Effector CD8-positive, alpha-beta T cell (primary cell): ENCODE measurements around the gene NAXE.
"Not testable (repeated sequence)": the region's sequence is repeated elsewhere in the genome, so short reads cannot be mapped to it uniquely, and the experiment has no call there.

Experiments used
- DNase-seq: peaks from one replicate; lab custom pipeline; 2025; lab: John Stamatoyannopoulos, UW

Gene NAXE

GRCh38 chr1:156593661-156593989, 2.0 kb downstream of the NAXE start:
- DNase-seq: no peak

- DNase-seq: no peak
Measured at GRCh38 chr1:156594190-156594589, 2.6 kb downstream of the NAXE start.

DNA sequence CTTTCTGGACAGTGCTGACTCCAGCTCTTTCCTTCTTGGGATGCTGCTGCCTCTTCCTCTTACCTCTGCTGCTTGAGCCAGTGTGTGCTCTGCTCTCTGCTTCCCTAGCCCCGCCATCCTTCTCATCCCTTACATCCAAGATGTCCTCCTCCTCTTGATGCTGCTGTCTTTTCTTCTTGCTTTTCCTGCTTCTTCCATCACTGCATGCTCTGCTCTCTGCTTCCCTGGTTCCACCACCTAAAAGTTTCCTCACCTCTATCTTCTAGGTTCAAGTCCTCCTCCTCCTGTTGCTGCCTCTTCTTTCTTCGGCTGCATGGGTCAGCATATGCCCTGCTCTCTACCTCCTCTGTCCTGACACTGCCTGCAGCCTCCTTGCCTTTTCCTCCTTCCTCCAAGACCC, 3.4 kb downstream of the NAXE start:
- DNase-seq: no peak

GRCh38 chr1:156596426-156596825, 4.8 kb downstream of the NAXE start:
- DNase-seq: no peak

- DNase-seq: no peak
Measured at GRCh38 chr1:156598125-156598524, 6.5 kb downstream of the NAXE start.

DNA sequence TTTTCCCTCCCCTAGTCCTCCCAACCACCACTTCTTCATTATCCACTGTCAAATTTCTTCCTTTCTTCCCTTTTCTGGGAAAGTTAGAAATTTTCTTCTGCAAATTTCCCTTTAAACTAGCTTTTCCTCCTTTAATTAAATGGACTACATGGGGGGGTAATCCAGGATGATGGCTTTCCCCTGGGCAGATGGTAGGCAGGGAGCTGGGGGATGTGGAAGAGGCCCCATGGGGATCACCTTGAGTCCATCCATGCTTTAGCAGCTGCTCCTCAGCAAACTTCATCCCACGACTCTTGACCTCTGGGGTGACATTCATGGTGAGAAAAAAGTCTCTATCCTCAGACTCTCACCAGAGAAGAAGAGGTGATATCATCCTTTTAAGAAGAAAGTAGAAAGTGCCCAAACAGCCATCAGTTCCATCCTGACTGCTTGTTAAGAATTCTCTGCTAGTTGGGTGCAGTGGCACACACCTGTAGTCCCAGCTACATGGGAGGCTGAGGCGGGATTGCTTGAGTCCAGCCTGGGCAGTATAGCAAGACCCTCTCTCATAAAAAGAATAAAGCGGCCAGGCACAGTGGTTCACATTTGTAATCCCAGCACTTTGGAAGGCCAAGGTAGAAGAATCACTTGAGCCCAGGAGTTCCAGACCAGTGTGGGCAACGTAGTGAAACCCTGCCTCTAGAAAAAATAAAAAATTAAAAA, 7.3 kb downstream of the NAXE start:
- DNase-seq: no peak

- DNase-seq: no peak
Measured at GRCh38 chr1:156599811-156600210, 8.2 kb downstream of the NAXE start.

GRCh38 chr1:156600733-156601121, 9.2 kb downstream of the NAXE start:
- no peak for DNase-seq

DNA sequence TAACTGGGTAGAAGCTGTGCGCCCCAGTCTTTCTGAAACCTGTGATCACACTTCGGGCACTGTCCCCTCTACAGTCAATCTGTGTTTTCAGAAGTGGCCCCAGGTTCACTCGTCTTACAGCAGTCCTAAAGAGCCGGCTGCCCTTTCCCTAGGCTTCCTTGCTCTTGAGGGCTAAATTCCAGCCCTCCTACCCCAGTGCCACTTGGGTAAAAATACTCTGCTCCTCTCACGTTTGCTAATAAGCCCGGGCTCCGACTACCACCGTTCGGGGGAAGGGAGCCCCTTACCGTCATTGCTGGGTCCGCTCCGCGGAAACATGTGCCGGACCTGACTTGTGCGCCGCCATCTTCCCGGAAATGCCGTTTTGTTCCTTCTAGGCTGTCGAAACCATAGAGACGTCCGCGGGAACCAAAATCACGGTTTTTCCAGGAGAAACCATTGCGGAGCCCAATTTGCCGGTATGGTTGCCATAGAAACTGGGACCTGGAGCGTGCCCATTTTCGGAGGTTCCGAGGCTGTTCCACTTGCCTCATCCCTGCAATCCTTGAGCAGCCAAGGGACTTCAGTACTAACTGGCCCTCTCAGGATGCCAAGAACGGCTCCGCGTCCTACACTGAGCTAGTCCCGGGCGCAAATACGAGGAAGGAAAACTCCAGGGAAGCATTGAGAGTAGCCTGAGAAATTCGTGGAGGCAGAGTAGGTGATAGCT, 9.7 kb downstream of the NAXE start, which contains the start of gene GPATCH4:
GPATCH4 (minus strand) TSS at position 358 of the 709 bp plus-strand sequence.
- DNase-seq: peak; percentile 63

DNA sequence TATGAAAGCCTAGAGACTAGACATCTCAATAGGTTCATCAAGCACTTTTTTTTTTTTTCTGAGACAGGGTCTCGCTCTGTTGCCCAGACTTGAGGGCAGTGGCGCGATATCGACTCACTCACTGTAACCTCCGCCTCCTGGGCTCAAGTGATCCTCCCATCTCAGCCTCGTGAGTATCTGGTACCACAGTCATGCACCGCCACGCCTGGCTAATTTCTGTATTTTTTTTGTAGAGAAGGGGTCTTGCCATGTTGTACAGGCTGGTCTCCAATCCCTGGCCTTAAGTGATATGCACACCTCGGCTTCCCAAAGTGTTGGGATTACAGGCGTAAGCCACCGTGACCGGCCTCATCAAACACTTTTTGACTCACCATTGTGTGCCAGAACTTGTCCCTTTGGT, 10.3 kb downstream of the NAXE start:
- no peak for DNase-seq

DNA sequence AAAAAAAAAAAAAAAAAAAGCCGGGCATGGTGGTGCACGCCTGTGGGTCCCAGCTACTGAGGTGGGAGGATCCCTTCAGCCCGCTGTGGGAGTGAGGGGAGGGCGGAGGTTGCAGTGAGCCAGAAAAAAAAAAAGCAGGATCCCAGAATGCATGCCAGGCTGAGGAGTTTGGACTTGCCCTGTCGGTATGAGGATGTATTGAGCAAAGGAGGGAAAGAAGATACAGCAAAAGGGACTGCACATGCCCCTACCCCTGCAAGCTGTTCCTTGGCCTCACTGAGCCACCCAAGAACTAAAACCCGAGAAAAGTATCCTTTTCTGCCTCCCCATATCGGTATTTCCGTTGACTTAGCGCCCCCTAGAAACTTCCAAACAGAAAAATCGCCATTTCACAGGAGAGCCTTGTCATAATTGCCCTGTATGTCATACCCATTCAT, 11.0 kb downstream of the NAXE start:
- DNase-seq: no peak

- not testable (repeated sequence) for DNase-seq
Measured at GRCh38 chr1:156607344-156607743, 15.8 kb downstream of the NAXE start.

DNA sequence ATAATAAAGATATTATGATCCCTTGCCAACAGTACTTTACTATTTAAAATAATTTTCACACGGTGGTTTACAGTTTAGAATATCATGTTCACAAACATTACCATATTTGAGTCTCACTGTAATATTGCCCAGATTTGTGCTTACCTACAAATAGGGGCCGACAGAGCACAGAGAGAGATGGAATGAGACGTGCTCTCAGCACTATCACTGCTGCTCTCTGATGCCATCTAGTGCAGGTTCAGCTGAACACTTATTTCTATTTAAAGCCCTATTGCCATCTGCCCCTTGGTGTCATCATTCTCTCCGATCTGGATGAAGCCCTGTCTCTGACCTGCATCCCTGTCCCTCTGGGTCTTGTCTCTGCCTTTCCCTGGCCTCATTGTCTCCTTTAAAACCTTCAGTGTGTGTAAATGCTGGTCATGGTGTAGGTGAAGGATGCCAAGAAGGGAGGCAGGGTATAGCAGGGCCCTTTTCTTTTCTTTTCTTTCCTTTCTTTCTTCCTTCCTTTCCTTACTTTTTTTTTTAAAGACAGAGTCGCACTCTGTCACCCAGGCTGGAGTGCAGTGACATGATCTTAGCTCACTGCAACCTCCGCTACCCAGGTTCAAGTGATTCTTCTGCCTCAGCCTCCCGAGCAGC, 16.6 kb downstream of the NAXE start:
- DNase-seq: peak; percentile 27

GRCh38 chr1:156608981-156609380, 17.4 kb downstream of the NAXE start:
- peak; percentile 48 for DNase-seq

GRCh38 chr1:156610072-156610471, 18.5 kb downstream of the NAXE start:
- not testable (repeated sequence) for DNase-seq

GRCh38 chr1:156612666-156613065, 21.1 kb downstream of the NAXE start:
- no peak for DNase-seq

GRCh38 chr1:156615946-156616345, 24.4 kb downstream of the NAXE start:
- DNase-seq: no peak

GRCh38 chr1:156616463-156616862, 24.9 kb downstream of the NAXE start:
- no peak for DNase-seq

GRCh38 chr1:156618853-156619581, 27.4 kb downstream of the NAXE start, which contains the start of gene HAPLN2:
Gene HAPLN2 (plus strand): TSS chr1:156619415. CDS start chr1:156623491, 4,076 bp downstream.
- DNase-seq: no peak

GRCh38 chr1:156619582-156619955, 28.0 kb downstream of the NAXE start:
- no peak for DNase-seq

GRCh38 chr1:156622581-156623297, 31.2 kb downstream of the NAXE start:
- DNase-seq: no peak
